WTC11 (cell line): ENCODE results near the gene SLC26A2. TPM values are rescaled to one million over a fixed set of nuclear protein-coding genes. Genes with fewer than 3 reads are reported as not detected.
"Not testable (repeated sequence)": the region's sequence is repeated elsewhere in the genome, so short reads cannot be mapped to it uniquely, and the experiment has no call there.

Source experiments
- ATAC-seq: fragments of 200-7000 bp; cut with Tn5 transposase; 2 replicates; pipeline ENCODE4 v1.10.0; 2021; ENCODE audit warnings: mild to moderate bottlenecking, moderate library complexity
- CTCF ChIA-PET: fragments of 300-600 bp; sonication (Branson Sonifier 250); formaldehyde crosslinking; loops from one replicate; lab custom pipeline; 2021; ENCODE audit warnings: antibody characterized with exemption; lab: Charles Lee
- POLR2A ChIA-PET: fragments of 350-600 bp; sonication (Branson Sonifier 250); formaldehyde crosslinking; loops from one replicate; lab custom pipeline; 2021; ENCODE audit warnings: antibody characterized with exemption; lab: Charles Lee
- DNase-seq: peaks from one replicate; pipeline ENCODE4 v3.0.0; 2021; ENCODE audit warnings: low spot score
- H3K27ac Mint-ChIP-seq: 2 replicates; pipeline ENCODE4 v1.8.0; 2021; ENCODE audit warnings: mixed read lengths
- H3K27me3 Mint-ChIP-seq: 2 replicates; pipeline ENCODE4 v1.8.0; 2021; ENCODE audit warnings: low read depth, mild to moderate bottlenecking, moderate library complexity, mixed read lengths
- H3K36me3 Mint-ChIP-seq: 2 replicates; pipeline ENCODE4 v1.8.0; 2021; ENCODE audit warnings: mixed read lengths
- H3K4me1 Mint-ChIP-seq: 2 replicates; pipeline ENCODE4 v1.8.0; 2022; ENCODE audit warnings: mixed read lengths
- H3K4me3 Mint-ChIP-seq: 2 replicates; pipeline ENCODE4 v1.8.0; 2021; ENCODE audit warnings: mild to moderate bottlenecking, moderate library complexity, mixed read lengths
- H3K9me3 Mint-ChIP-seq: 2 replicates; pipeline ENCODE4 v1.8.0; 2021; ENCODE audit warnings: mixed read lengths
- ARID4B ChIP-seq: sonication (generic); formaldehyde crosslinking; IDR thresholded peaks from 2 replicates; pipeline ENCODE4 v1.8.0; 2023; ENCODE audit warnings: missing genetic modification reagents, mild to moderate bottlenecking, borderline replicate concordance
- ATF3 ChIP-seq: sonication (generic); formaldehyde crosslinking; conservative IDR thresholded peaks from 2 replicates; pipeline ENCODE4 v1.8.1; 2022; ENCODE audit warnings: mild to moderate bottlenecking, missing genetic modification reagents
- CDX4 ChIP-seq: fragments of 250-450 bp; sonication (Bioruptor Pico); IDR thresholded peaks from 2 replicates; pipeline ENCODE4 v1.9.0; 2021; ENCODE audit warnings: moderate library complexity, mild to moderate bottlenecking, inconsistent platforms, borderline replicate concordance
- E2F4 ChIP-seq: sonication (generic); formaldehyde crosslinking; IDR thresholded peaks from 2 replicates; pipeline ENCODE4 v1.8.1; 2022; ENCODE audit warnings: low read depth, mild to moderate bottlenecking, moderate library complexity, missing genetic modification reagents, borderline replicate concordance
- EMX1 ChIP-seq: fragments of 250-450 bp; sonication (Bioruptor Pico); IDR thresholded peaks from 2 replicates; pipeline ENCODE4 v1.8.0; 2021; ENCODE audit warnings: mild to moderate bottlenecking
- FOXK1 ChIP-seq: sonication (generic); formaldehyde crosslinking; IDR thresholded peaks from 2 replicates; pipeline ENCODE4 v1.8.0; 2022; ENCODE audit warnings: mild to moderate bottlenecking, moderate library complexity, missing genetic modification reagents
- FOXP1 ChIP-seq: sonication (generic); formaldehyde crosslinking; IDR thresholded peaks from 2 replicates; pipeline ENCODE4 v1.8.0; 2022; ENCODE audit warnings: missing genetic modification reagents, mild to moderate bottlenecking, moderate library complexity, borderline replicate concordance
- GTF2I ChIP-seq: fragments of 250-450 bp; sonication (Bioruptor Pico); conservative IDR thresholded peaks from 2 replicates; pipeline ENCODE4 v1.4.0; 2021; ENCODE audit warnings: mild to moderate bottlenecking
- JUN ChIP-seq: sonication (generic); formaldehyde crosslinking; IDR thresholded peaks from 2 replicates; pipeline ENCODE4 v1.8.0; 2023; ENCODE audit warnings: mild to moderate bottlenecking, missing genetic modification reagents
- KAT7 ChIP-seq: sonication (generic); formaldehyde crosslinking; IDR thresholded peaks from 2 replicates; pipeline ENCODE4 v1.8.1; 2023; ENCODE audit warnings: missing genetic modification reagents, mild to moderate bottlenecking, borderline replicate concordance
- MYBL2 ChIP-seq: sonication (generic); formaldehyde crosslinking; IDR thresholded peaks from 2 replicates; pipeline ENCODE4 v1.8.1; 2023; ENCODE audit warnings: mild to moderate bottlenecking, moderate library complexity, missing genetic modification reagents
- RELA ChIP-seq: sonication (generic); formaldehyde crosslinking; IDR thresholded peaks from 2 replicates; pipeline ENCODE4 v1.8.1; 2022; ENCODE audit warnings: missing genetic modification reagents, mild to moderate bottlenecking, borderline replicate concordance
- SMAD4 ChIP-seq: sonication (generic); formaldehyde crosslinking; IDR thresholded peaks from 2 replicates; pipeline ENCODE4 v1.8.0; 2022; ENCODE audit warnings: mild to moderate bottlenecking, missing genetic modification reagents
- USF2 ChIP-seq: sonication (generic); formaldehyde crosslinking; IDR thresholded peaks from 2 replicates; pipeline ENCODE4 v1.8.1; 2023; ENCODE audit warnings: mild to moderate bottlenecking, missing genetic modification reagents, moderate library complexity
- ZBTB43 ChIP-seq: sonication (generic); formaldehyde crosslinking; IDR thresholded peaks from 2 replicates; pipeline ENCODE4 v1.8.1; 2023; ENCODE audit warnings: mild to moderate bottlenecking, missing genetic modification reagents
- ZNF121 ChIP-seq: sonication (generic); formaldehyde crosslinking; IDR thresholded peaks from 2 replicates; pipeline ENCODE4 v1.8.0; 2023; ENCODE audit warnings: missing genetic modification reagents
- ZNF425 ChIP-seq: fragments of 250-450 bp; sonication (Bioruptor Pico); conservative IDR thresholded peaks from 2 replicates; pipeline ENCODE4 v1.9.0; 2021; ENCODE audit warnings: mild to moderate bottlenecking
- ZNF532 ChIP-seq: fragments of 250-450 bp; sonication (Bioruptor Pico); IDR thresholded peaks from 2 replicates; pipeline ENCODE4 v1.9.0; 2021; ENCODE audit warnings: mild to moderate bottlenecking, borderline replicate concordance
- total RNA-seq: library from RNA; stranded (reverse); gene quantifications from 3 replicates; pipeline ENCODE4 v1.2.3, GENCODE V29; 2021

The SLC26A2 gene
- total RNA-seq, 1 experiment from 2014 or later = 11.1 TPM

GRCh38 chr5:149942199-149942598 lies 18.4 kb upstream of the SLC26A2 start:
- Mint-ChIP-seq H3K27me3 (no peaks in the 10 kb centered on the region), H3K27ac (no peak overlapping the region), H3K4me3 (no peak overlapping the region), H3K36me3 (no peaks in the 10 kb centered on the region), H3K4me1 (peaks cover 6% of the 10 kb centered on the region; the same call in 1 of the 2 replicates), H3K9me3 (no peaks in the 10 kb centered on the region)
- DNase-seq (no peak), ATAC-seq (peak; percentile 32; the same call in 1 of the 2 replicates)
- ChIA-PET POLR2A (no interaction called here), CTCF (no interaction called here)
- TF ChIP-seq ZNF121 = no peak
- no peak for TF ChIP-seq SMAD4 (CRISPR knock-in tag)
- no peak for TF ChIP-seq GTF2I (CRISPR knock-in tag)
- no peak for TF ChIP-seq RELA (CRISPR knock-in tag)
- no peak for TF ChIP-seq CDX4
- no peak for TF ChIP-seq FOXK1 (CRISPR knock-in tag)
- TF ChIP-seq ZNF425 (CRISPR knock-in tag) = no peak
- TF ChIP-seq KAT7 (CRISPR knock-in tag) = no peak
- TF ChIP-seq ARID4B (CRISPR knock-in tag) = no peak
- no peak for TF ChIP-seq MYBL2 (CRISPR knock-in tag)
- TF ChIP-seq ATF3 (CRISPR knock-in tag) = no peak
- TF ChIP-seq JUN (CRISPR knock-in tag) = no peak
- TF ChIP-seq USF2 = no peak
- no peak for TF ChIP-seq ZNF532 (CRISPR knock-in tag)
- TF ChIP-seq FOXP1 (CRISPR knock-in tag) = no peak
- TF ChIP-seq ZBTB43 (CRISPR knock-in tag) = no peak
- no peak for TF ChIP-seq EMX1 (CRISPR knock-in tag)
- TF ChIP-seq E2F4 (CRISPR knock-in tag) = no peak

GRCh38 chr5:149942741-149943169 lies 17.8 kb upstream of the SLC26A2 start:
- H3K27ac Mint-ChIP-seq, H3K4me1 Mint-ChIP-seq, ATAC-seq: not testable (repeated sequence)

More at GRCh38 chr5:149942741-149943169, 17.8 kb upstream of the SLC26A2 start:
- POLR2A ChIA-PET, DNase-seq, H3K4me3 Mint-ChIP-seq, H3K27me3 Mint-ChIP-seq, H3K36me3 Mint-ChIP-seq, H3K9me3 Mint-ChIP-seq, CTCF ChIA-PET: not testable (repeated sequence)
